HG02678 (cell line): ENCODE measurements around the gene UBE4B.
"Not testable (repeated sequence)": the region's sequence is repeated elsewhere in the genome, so short reads cannot be mapped to it uniquely, and the experiment has no call there.

Experiments used
- ATAC-seq: cut with Tn5 transposase; IDR thresholded peaks from one replicate; pipeline ENCODE4 v1.9.1; 2021; ENCODE audit warnings: mild to moderate bottlenecking, moderate library complexity; ENCODE audit not compliant: unreplicated experiment

Gene UBE4B

DNA sequence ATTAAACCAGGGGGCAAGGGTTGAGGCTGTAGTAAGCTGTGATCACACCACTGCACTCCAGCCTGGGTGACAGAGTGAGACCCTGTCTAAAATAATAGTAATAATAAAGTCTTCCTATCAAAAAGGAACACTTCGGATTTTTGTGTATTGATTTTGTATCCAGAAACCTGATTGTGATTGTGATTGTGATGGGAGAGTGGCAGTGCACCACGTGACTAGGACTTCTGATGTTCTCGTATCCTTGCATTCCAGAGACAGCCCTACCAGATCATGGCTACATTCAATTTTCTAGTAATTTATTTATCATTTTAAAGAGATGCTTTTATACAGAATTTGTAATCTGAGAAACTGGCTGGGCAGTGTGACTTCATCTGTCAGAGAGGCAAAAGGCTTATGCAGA lies 175.1 kb downstream of the UBE4B start:
- ATAC-seq: no peak

GRCh38 chr1:10208537-10208936 lies 175.8 kb downstream of the UBE4B start:
- ATAC-seq: no peak

GRCh38 chr1:10209590-10209904 lies 176.8 kb downstream of the UBE4B start:
- no peak for ATAC-seq

GRCh38 chr1:10209905-10210810 lies 177.4 kb downstream of the UBE4B start, which contains the start of gene KIF1B:
Gene KIF1B, plus strand, starts transcription at chr1:10210570. Its CDS starts 21,759 bp downstream, at chr1:10232329.
- peak; percentile 100 for ATAC-seq

GRCh38 chr1:10210841-10211804 lies 178.4 kb downstream of the UBE4B start:
- ATAC-seq: peak; percentile 4

DNA sequence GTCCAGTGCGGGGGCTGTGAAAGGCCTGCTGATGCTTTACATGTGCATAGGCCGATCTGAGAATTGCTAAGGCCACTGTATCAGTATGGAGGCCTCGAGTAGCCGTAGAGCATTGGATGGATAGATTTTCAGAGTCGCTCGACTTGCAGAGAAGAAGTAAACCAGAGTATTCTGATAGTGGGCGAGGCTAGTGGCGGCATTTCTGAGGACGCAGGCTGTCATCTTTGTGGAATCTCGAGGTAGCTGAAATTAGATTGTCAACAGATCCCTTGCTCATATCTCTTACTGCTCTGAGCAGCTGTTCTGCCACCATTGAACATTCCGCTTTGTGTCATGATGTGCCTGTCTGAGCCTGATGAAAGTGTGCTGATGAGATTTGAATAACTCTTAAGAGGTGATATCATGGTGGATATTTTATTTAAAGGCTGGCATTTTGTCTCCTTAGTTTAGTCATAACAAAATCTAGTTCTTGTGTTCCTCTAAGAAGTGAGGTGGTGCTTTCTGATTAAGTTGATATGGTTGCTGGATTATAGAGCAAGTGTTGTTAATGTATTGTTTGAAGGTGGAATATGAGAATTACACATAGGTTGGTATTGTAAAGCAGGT lies 179.2 kb downstream of the UBE4B start:
- no peak for ATAC-seq

DNA sequence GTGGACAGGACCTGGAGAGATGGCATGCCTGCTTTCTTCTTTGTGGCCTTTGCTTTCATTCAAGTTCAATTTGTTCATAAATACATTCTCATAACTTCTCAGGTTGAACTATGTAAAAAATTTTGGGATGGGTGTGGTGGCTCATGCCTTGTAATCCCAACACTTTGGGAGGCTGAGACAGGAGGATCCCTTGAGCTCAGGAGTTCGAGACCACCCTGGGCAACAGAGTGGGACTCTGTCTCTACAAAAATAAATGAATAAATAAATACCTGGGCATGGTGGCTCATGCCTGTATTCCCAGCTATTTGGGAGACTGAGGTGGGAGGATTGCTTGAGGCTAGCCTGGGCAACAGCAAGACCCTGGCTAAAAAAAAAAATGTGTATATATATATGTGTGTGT lies 179.7 kb downstream of the UBE4B start:
- ATAC-seq: no peak

GRCh38 chr1:10213186-10213705 lies 180.5 kb downstream of the UBE4B start:
- ATAC-seq: no peak

- ATAC-seq: no peak
Observed at GRCh38 chr1:10216090-10216749, 183.5 kb downstream of the UBE4B start.

GRCh38 chr1:10217748-10218441 lies 185.1 kb downstream of the UBE4B start:
- ATAC-seq: no peak

DNA sequence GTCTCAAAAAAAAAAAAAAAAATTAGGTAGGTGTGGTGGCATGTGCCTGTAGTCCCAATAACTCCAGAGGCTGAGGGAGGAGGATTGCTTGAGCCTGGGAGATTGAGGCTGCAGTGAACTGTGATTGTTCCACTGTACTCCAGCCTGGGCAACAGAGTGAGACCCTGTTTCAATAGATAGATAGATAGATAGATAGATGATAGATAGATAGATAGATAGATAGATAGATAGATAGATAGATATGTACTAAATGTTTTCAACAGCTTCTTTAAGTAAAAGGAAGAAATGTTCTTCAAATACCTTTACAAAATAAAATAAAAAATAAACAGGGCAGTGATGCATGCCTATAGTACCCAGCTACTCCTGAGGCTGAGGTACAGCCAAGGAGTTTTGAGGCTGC lies 187.4 kb downstream of the UBE4B start:
- no peak for ATAC-seq

GRCh38 chr1:10220657-10221056 lies 187.9 kb downstream of the UBE4B start:
- not testable (repeated sequence) for ATAC-seq

- no peak for ATAC-seq
Observed at GRCh38 chr1:10225573-10225972, 192.8 kb downstream of the UBE4B start.

DNA sequence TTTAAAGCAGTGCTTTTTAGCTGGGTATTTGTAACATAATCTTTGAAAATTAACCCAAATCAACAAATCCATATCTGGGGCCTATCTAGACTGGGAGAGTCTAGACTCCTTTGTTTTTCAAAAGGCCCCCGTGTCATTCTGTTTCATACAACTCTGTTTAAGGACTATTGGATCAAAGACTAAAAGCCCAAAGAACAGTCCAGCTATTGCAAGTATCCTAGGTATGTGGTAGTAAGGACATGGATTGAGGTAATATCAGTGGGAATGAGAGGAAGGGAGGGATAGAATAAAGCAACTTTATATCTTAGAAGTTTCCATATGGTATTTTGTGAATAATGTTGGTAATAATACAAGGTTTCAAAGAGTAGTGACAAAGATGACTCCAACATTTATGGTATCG lies 195.8 kb downstream of the UBE4B start:
- ATAC-seq: no peak

DNA sequence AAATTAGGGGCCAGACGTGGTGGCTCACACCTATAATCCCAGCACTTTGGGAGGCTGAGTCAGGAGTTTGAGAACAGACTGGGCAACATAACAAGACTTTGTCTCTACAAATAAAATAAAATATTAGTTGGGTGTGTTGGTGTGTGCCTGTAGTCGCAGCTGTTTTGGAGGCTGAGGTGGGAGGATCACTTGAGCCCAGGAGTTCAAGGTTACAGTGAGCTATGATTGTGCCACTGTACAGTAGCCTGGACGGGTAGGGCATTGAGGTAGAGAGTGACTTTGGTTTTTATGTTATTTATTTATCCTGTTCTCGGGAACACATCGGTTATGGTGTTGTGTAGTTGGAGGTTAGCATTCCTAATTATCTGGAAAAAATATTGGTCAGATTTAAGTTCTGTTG lies 197.1 kb downstream of the UBE4B start:
- ATAC-seq: no peak
